OCI-LY1 (cell line): ENCODE data around the gene RSPRY1.

Experiments used
- H2AFZ ChIP-seq: fragments of 200-600 bp; sonication (generic), shearing (Covaris generic); 2 replicates; pipeline ENCODE4 v1.6.0; 2014; ENCODE audit warnings: antibody characterized with exemption, mild to moderate bottlenecking, low read length
- H3F3A ChIP-seq: fragments of 200-600 bp; sonication (generic), shearing (Covaris generic); 2 replicates; pipeline ENCODE4 v1.6.0; 2014; ENCODE audit warnings: mild to moderate bottlenecking, antibody characterized with exemption, low read length, moderate library complexity; ENCODE audit not compliant: insufficient read depth
- H3K27ac ChIP-seq: fragments of 200-600 bp; sonication (generic); 2 replicates; pipeline ENCODE4 v1.5.1; 2014; ENCODE audit warnings: low read length, mixed run types, mild to moderate bottlenecking, low read depth; ENCODE audit not compliant: poor library complexity, severe bottlenecking
- H3K27me3 ChIP-seq: fragments of 200-600 bp; sonication (generic); 2 replicates; pipeline ENCODE4 v1.6.0; 2014; ENCODE audit warnings: antibody characterized with exemption, mild to moderate bottlenecking, low read length, moderate library complexity; ENCODE audit not compliant: insufficient read depth
- H3K36me3 ChIP-seq: fragments of 200-600 bp; sonication (generic); 2 replicates; pipeline ENCODE4 v1.6.1; 2014; ENCODE audit warnings: mild to moderate bottlenecking, antibody characterized with exemption, low read length, moderate library complexity, mixed read lengths; ENCODE audit not compliant: insufficient read depth
- H3K4me1 ChIP-seq: fragments of 200-600 bp; sonication (generic); 2 replicates; pipeline ENCODE4 v1.5.1; 2014; ENCODE audit warnings: mild to moderate bottlenecking, low read length, moderate library complexity; ENCODE audit not compliant: insufficient read depth, severe bottlenecking
- H3K4me2 ChIP-seq: fragments of 200-600 bp; sonication (generic), shearing (Covaris generic); 2 replicates; pipeline ENCODE4 v1.6.1; 2014; ENCODE audit warnings: low read length
- H3K4me3 ChIP-seq: fragments of 200-600 bp; sonication (generic); 2 replicates; pipeline ENCODE4 v1.5.1; 2014; ENCODE audit warnings: low read length, low read depth, mild to moderate bottlenecking, mixed read lengths; ENCODE audit not compliant: poor library complexity, severe bottlenecking
- H3K79me2 ChIP-seq: fragments of 200-600 bp; shearing (Covaris generic); 2 replicates; pipeline ENCODE4 v1.6.1; 2016; ENCODE audit warnings: mixed run types, low read length, mixed read lengths; ENCODE audit not compliant: insufficient read depth
- H3K9ac ChIP-seq: fragments of 200-600 bp; sonication (generic), shearing (Covaris generic); 2 replicates; pipeline ENCODE4 v1.6.1; 2014; ENCODE audit warnings: mild to moderate bottlenecking, low read length, mixed read lengths
- H3K9me2 ChIP-seq: fragments of 200-600 bp; sonication (generic), shearing (Covaris generic); 2 replicates; pipeline ENCODE4 v1.6.1; 2014; ENCODE audit warnings: low read depth, mild to moderate bottlenecking, low read length, mixed read lengths
- H3K9me3 ChIP-seq: fragments of 200-600 bp; shearing (Covaris generic); 2 replicates; pipeline ENCODE4 v1.6.1; 2014; ENCODE audit warnings: low read length, mixed read lengths
- H4K20me1 ChIP-seq: fragments of 200-600 bp; sonication (generic), shearing (Covaris generic); 2 replicates; pipeline ENCODE4 v1.6.0; 2016; ENCODE audit warnings: mild to moderate bottlenecking, low read length; ENCODE audit not compliant: insufficient read depth
- CTCF ChIP-seq: fragments of 200-600 bp; sonication (generic), shearing (Covaris generic); IDR thresholded peaks from 2 replicates; pipeline ENCODE4 v1.5.1; 2017; ENCODE audit warnings: mild to moderate bottlenecking, antibody characterized with exemption, low read length, moderate library complexity, mixed read lengths
- EZH2 ChIP-seq: fragments of 200-600 bp; sonication (generic), shearing (Covaris generic); IDR thresholded peaks from 2 replicates; pipeline ENCODE4 v1.8.0; 2017; ENCODE audit warnings: borderline replicate concordance, mixed run types, mild to moderate bottlenecking, antibody characterized with exemption, low read length, moderate library complexity, mixed read lengths

RSPRY1 gene

GRCh38 chr16:57244463-57244766 is 58.3 kb downstream of the RSPRY1 start:
- Histone ChIP-seq H3F3A (no peaks in the 10 kb centered on the region), H2AFZ (0 out of 2 replicates have a peak overlapping the region, but pooled peaks have one; percentile 2), H3K4me3 (peak overlapping the region; percentile 90), H3K79me2 (no peaks in the 10 kb centered on the region), H3K4me1 (peaks cover 28% of the 10 kb centered on the region), H3K9me2 (no peaks in the 10 kb centered on the region), H3K36me3 (peaks cover 18% of the 10 kb centered on the region; the same call in 1 of the 2 replicates), H3K4me2 (peak overlapping the region; percentile 87), H3K9me3 (no peaks in the 10 kb centered on the region), H3K27ac (peak overlapping the region; percentile 14), H4K20me1 (no peaks in the 10 kb centered on the region), H3K9ac (peak overlapping the region; percentile 90), H3K27me3 (no peaks in the 10 kb centered on the region)
- TF ChIP-seq CTCF (no peak), EZH2 (no peak)

- Histone ChIP-seq H3K4me1 (peaks cover 28% of the 10 kb centered on the region), H3K36me3 (peaks cover 20% of the 10 kb centered on the region), H3K79me2 (no peaks in the 10 kb centered on the region), H3K27me3 (no peaks in the 10 kb centered on the region), H4K20me1 (no peaks in the 10 kb centered on the region), H3K9me2 (no peaks in the 10 kb centered on the region), H3K4me3 (peak within 1 kb of the TSS; percentile 90), H2AFZ (0 out of 2 replicates have a peak within 1 kb of the TSS, but pooled peaks have one; percentile 2), H3F3A (no peaks in the 10 kb centered on the region), H3K4me2 (peak within 1 kb of the TSS; percentile 87), H3K9ac (peak within 1 kb of the TSS; percentile 90), H3K27ac (peak within 1 kb of the TSS; percentile 14), H3K9me3 (no peaks in the 10 kb centered on the region)
- TF ChIP-seq CTCF (no peak), EZH2 (no peak)
Observed at GRCh38 chr16:57244767-57245471, 58.8 kb downstream of the RSPRY1 start, which contains the start of gene ARL2BP. Gene ARL2BP, plus strand, starts transcription at chr16:57245259. Its CDS starts 109 bp downstream, at chr16:57245368.

GRCh38 chr16:57245472-57246113 is 59.5 kb downstream of the RSPRY1 start:
- Histone ChIP-seq H3K36me3 (peaks cover 26% of the 10 kb centered on the region), H3K4me3 (peak overlapping the region; percentile 90), H2AFZ (no peak overlapping the region), H3K9me2 (no peaks in the 10 kb centered on the region), H3F3A (no peaks in the 10 kb centered on the region), H3K79me2 (no peaks in the 10 kb centered on the region), H3K27me3 (no peaks in the 10 kb centered on the region), H3K4me1 (peaks cover 27% of the 10 kb centered on the region), H3K27ac (peak overlapping the region; percentile 7), H4K20me1 (no peaks in the 10 kb centered on the region), H3K4me2 (peak overlapping the region; percentile 87), H3K9me3 (no peaks in the 10 kb centered on the region), H3K9ac (peak overlapping the region; percentile 90)
- TF ChIP-seq CTCF (no peak), EZH2 (no peak)
